ENCODE data around the gene SPSB4.

The SPSB4 gene

GRCh38 chr3:141050576-141051442, at the start of gene SPSB4:
SPSB4 (plus strand) TSS chr3:141051347; CDS start chr3:141066105, 14,758 bp downstream.
- in situ Hi-C loops (cut with MboI; ENCODE audit: low sequenced_read_pairs): no loop called here

GRCh38 chr3:141006344-141006743, 44.8 kb upstream of the SPSB4 start:
- in situ Hi-C loops (cut with MboI; ENCODE audit: low sequenced_read_pairs): loop anchor here (25.0 kb wide), 1 partner anchor 181 kb away; no protein-coding TSS in a partner anchor

DNA sequence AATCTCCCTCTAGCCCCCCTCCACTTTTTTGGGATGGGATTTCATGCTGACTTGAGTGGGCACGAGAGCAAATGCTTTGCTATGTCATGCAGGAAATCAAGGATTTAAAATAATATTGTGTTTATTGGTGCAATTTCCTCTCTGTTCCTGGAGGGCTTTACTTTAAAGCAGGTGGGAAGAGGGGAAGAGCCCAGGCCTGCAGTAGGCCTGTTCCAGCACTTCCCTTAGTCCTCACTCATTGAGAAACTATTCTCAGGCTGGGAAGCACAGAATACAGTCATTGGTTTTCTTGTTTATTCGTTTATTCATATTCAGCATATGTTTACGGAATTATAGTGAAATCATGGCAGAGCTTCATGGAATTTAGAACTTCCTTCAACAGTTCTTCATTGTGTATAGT, 41.7 kb upstream of the SPSB4 start:
- in situ Hi-C loops (cut with MboI; ENCODE audit: low sequenced_read_pairs): loop anchor here (25.0 kb wide), 1 partner anchor 178 kb away; no protein-coding TSS in a partner anchor

GRCh38 chr3:141011232-141011996, 39.7 kb upstream of the SPSB4 start:
- in situ Hi-C loops (cut with MboI; ENCODE audit: low sequenced_read_pairs): loop anchor here (25.0 kb wide), 1 partner anchor 176 kb away; no protein-coding TSS in a partner anchor

- in situ Hi-C loops (cut with MboI; ENCODE audit: low sequenced_read_pairs): loop anchor here (25.0 kb wide), 1 partner anchor 175 kb away; no protein-coding TSS in a partner anchor
Measured at GRCh38 chr3:141011997-141012262, 39.2 kb upstream of the SPSB4 start.

GRCh38 chr3:141012571-141012970, 38.6 kb upstream of the SPSB4 start:
- in situ Hi-C loops (cut with MboI; ENCODE audit: low sequenced_read_pairs): loop anchor here (25.0 kb wide), 1 partner anchor 175 kb away; no protein-coding TSS in a partner anchor

DNA sequence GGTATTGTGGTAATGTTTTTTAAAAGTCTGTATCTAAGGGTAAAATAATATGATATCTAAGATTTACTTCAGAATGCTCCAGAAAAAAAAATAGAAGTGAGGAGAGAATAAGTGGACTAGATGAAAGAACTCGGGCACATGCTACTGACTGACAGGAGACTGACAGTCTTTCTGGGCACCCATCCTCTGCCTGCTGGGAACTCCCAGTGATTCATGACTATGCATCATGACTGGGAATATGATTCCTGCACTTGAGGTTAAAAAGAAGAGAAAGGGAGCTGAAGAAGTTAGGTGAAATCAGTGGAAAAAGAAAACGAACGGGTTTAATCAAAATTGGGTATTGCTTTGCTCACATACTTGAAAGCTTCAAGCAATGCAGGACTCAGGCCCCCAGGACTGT, 35.7 kb upstream of the SPSB4 start:
- in situ Hi-C loops (cut with MboI; ENCODE audit: low sequenced_read_pairs): loop anchor here (25.0 kb wide), 1 partner anchor 172 kb away; no protein-coding TSS in a partner anchor

GRCh38 chr3:141017366-141018322, 33.5 kb upstream of the SPSB4 start:
- in situ Hi-C loops (cut with MboI; ENCODE audit: low sequenced_read_pairs): loop anchor here (25.0 kb wide), 1 partner anchor 170 kb away; no protein-coding TSS in a partner anchor

- in situ Hi-C loops (cut with MboI; ENCODE audit: low sequenced_read_pairs): loop anchor here (25.0 kb wide), 1 partner anchor 168 kb away; no protein-coding TSS in a partner anchor
Measured at GRCh38 chr3:141019244-141019643, 31.9 kb upstream of the SPSB4 start.

GRCh38 chr3:141020143-141020830, 30.9 kb upstream of the SPSB4 start:
- in situ Hi-C loops (cut with MboI; ENCODE audit: low sequenced_read_pairs): loop anchor here (25.0 kb wide), 1 partner anchor 167 kb away; no protein-coding TSS in a partner anchor

GRCh38 chr3:141021261-141021660, 29.9 kb upstream of the SPSB4 start:
- in situ Hi-C loops (cut with MboI; ENCODE audit: low sequenced_read_pairs): loop anchor here (25.0 kb wide), 1 partner anchor 166 kb away; no protein-coding TSS in a partner anchor

DNA sequence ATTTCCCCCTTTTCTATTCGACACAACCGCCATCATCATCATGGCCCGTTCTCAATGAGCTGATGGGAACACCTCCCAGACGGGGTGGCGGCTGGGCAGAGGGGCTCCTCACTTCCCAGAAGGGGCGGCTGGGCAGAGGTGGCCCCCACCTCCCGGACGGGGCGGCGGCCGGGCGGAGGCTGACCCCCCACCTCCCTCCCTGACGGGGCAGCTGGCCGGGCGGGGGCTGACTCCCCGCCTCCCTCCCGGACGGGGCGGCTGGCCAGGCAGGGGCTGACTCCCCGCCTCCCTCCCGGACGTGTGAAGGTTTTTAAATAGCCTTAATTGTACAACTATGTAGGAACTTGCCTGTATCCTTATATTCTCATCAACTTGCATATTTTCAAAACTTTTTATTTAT, 20.9 kb upstream of the SPSB4 start:
- in situ Hi-C loops (cut with MboI; ENCODE audit: low sequenced_read_pairs): no loop called here

DNA sequence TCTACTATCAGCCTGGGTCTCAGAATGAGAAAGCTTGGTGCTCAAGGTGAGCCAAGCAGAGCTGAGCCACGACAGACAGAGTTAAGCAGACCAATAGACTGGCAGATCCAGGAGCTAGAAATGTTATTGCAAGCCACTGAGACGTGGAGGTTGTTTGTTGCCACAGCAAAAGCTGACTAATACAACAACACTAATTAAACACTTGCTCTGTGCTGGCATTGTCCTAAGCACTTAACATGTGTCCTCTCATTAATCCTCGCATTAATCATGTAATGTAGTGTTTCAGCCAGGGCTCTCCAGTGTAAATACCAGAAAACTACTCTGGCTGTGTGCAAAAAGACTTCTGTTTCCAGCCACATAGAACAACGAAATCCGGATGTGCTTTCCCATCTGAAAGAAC, 11.6 kb upstream of the SPSB4 start:
- in situ Hi-C loops (cut with MboI; ENCODE audit: low sequenced_read_pairs): no loop called here

GRCh38 chr3:141044695-141045641, 6.2 kb upstream of the SPSB4 start:
- in situ Hi-C loops (cut with MboI; ENCODE audit: low sequenced_read_pairs): no loop called here

GRCh38 chr3:141045849-141046248, 5.3 kb upstream of the SPSB4 start:
- in situ Hi-C loops (cut with MboI; ENCODE audit: low sequenced_read_pairs): no loop called here

- in situ Hi-C loops (cut with MboI; ENCODE audit: low sequenced_read_pairs): no loop called here
Measured at GRCh38 chr3:141047168-141047567, 4.0 kb upstream of the SPSB4 start.

DNA sequence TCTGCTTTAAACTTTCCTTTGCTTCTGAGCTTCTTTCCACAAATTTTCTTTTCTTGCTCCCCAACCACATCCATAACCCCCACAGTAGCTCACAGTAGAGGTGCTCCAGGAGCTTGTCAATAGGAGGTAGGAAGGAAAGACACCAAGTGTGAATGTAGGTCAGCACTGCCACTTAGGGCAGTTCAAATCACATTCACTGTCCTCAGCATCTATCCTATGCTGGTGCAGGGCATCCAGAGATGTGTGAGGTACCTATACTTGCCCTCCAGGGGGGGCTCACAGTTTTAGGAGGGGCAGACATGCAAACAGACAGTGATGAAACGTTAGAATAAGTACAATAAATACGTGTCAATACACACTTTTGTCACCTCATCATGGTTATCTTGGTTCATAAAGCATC, 1.5 kb upstream of the SPSB4 start:
- in situ Hi-C loops (cut with MboI; ENCODE audit: low sequenced_read_pairs): no loop called here

DNA sequence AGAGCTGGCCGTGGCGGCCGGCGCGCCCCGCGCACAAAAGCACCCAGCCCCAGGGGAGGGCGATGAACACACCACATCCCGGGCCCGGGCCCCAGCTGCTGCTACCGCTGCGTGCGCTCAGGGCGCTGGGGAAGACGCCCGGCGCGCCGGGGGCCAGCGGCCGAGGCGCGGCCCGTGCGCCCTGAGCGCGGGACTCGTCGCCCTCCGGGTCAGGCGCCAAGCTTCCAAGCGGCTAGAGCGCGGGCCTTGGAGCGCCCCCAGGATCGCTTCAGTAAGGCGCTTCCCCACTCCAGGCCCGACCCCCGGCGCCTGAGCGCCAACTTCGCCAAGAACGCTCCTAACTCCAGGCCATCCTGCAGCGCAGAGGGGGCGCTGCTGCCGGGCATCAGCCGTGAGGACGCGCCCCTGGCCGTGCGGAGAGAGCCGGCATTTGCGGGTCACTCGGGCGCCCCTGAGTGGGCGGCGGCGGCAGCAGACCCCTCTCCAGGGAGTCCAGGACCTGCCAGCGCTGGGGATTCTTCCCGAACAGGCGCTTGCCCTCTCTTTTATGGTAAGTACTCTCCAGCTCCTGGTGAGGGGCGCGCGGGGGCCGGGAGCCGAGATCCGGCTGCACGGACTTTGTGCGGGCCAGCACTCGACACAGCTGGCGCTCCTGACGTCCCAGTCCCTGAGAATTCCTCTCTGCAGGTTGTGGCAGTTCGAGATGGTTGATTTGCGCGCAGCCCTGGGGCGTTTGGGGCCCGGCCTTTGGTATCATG, 475 bp downstream of the SPSB4 start:
- in situ Hi-C loops (cut with MboI; ENCODE audit: low sequenced_read_pairs): no loop called here
